HCT116 (cell line): ENCODE data around the gene ONECUT3. TPM values are rescaled to one million over a fixed set of nuclear protein-coding genes. Genes with fewer than 3 reads are reported as not detected.

Experiments used
- ATAC-seq: fragments of 200-7000 bp; cut with Tn5 transposase; 2 replicates; pipeline ENCODE4 v1.9.1; 2020; ENCODE audit warnings: mild to moderate bottlenecking, moderate library complexity
- BruUV-seq: library from RNA; stranded (reverse); fragments of 400-500 nt; replicated peaks from 2 replicates; lab custom pipeline; 2021; lab: Mats Ljungman, UMichigan
- CTCF ChIA-PET: fragments of 300-600 bp; sonication (Branson Sonifier 250); formaldehyde crosslinking; loops from one replicate; lab custom pipeline; 2021; ENCODE audit warnings: antibody characterized with exemption; lab: Charles Lee
- POLR2A ChIA-PET: fragments of 300-600, 350-600 bp; sonication (Branson Sonifier 250); formaldehyde crosslinking; loops from one replicate; lab custom pipeline; 2021; ENCODE audit warnings: antibody characterized with exemption; lab: Charles Lee
- RAD21 ChIA-PET, 2 experiments: fragments of 300-600 bp; sonication (Branson Sonifier 250); formaldehyde crosslinking; loops; one replicate each; lab custom pipeline; 2023; ENCODE audit warnings: low total read pairs in 2 of 2; ENCODE audit not compliant: uncharacterized antibody in 2 of 2, unreplicated experiment in 2 of 2, low non-redundant PET in 1 of 2; lab: Charles Lee
- DNase-seq: peaks from one replicate; pipeline ENCODE4 v3.0.0-alpha.2; 2010; ENCODE audit warnings: low read depth, low spot score
- H2AFZ ChIP-seq: fragments of 200-600 bp; shearing (Covaris generic), sonication (generic); 2 replicates; pipeline ENCODE4 v1.6.1; 2017; ENCODE audit warnings: low read depth, mixed run types, mixed read lengths, antibody characterized with exemption, low read length; ENCODE audit not compliant: poor library complexity, severe bottlenecking
- H3K27ac ChIP-seq: 2 replicates; pipeline ENCODE4 v1.5.1; 2012; ENCODE audit warnings: low read depth, low read length
- H3K27me3 ChIP-seq: fragments of 200-600 bp; sonication (generic); 2 replicates; pipeline ENCODE4 v1.6.1; 2016; ENCODE audit warnings: mixed run types, low read length, mixed read lengths; ENCODE audit not compliant: insufficient read depth
- H3K36me3 ChIP-seq, 2 experiments: fragments of 200-500 bp in 1 of 2; fragments of 200-600 bp in 1 of 2; sonication (Bioruptor generic) in 1 of 2; sonication (generic) in 1 of 2; 2 replicates each; pipeline versions ENCODE4 v1.5.1 to v1.6.1; 2014 to 2016; ENCODE audit warnings: low read length in 2 of 2, inconsistent platforms in 1 of 2, mixed read lengths in 1 of 2, mixed run types in 1 of 2; ENCODE audit not compliant: insufficient read depth in 2 of 2, control insufficient read depth in 1 of 2
- H3K4me1 ChIP-seq, 2 experiments: fragments of 200-600 bp in 1 of 2; sonication (generic) in 1 of 2; 2 replicates each; pipeline versions ENCODE4 v1.5.1 to v1.6.1; 2012 to 2017; ENCODE audit warnings: low read length in 2 of 2, inconsistent platforms in 1 of 2, mild to moderate bottlenecking in 1 of 2, mixed read lengths in 1 of 2, mixed run types in 1 of 2, moderate library complexity in 1 of 2; ENCODE audit not compliant: insufficient read depth in 2 of 2, control insufficient read depth in 1 of 2
- H3K4me2 ChIP-seq: fragments of 200-600 bp; sonication (generic); 2 replicates; pipeline ENCODE4 v1.6.1; 2017; ENCODE audit warnings: mixed run types, low read length, mixed read lengths
- H3K4me3 ChIP-seq, 2 experiments: fragments of 200-600 bp in 1 of 2; sonication (generic) in 1 of 2; replicated peaks in 1 of 2; 2 replicates each; pipeline ENCODE4 v1.5.1; 2011 to 2016; ENCODE audit warnings: low read length in 2 of 2, control low read depth in 1 of 2, low read depth in 1 of 2, mild to moderate bottlenecking in 1 of 2, mixed read lengths in 1 of 2, mixed run types in 1 of 2
- H3K79me2 ChIP-seq: fragments of 200-600 bp; sonication (generic); 2 replicates; pipeline ENCODE4 v1.6.1; 2017; ENCODE audit warnings: mild to moderate bottlenecking, mixed run types, low read length, moderate library complexity, mixed read lengths; ENCODE audit not compliant: insufficient read depth
- H3K9ac ChIP-seq: fragments of 200-600 bp; sonication (generic); 2 replicates; pipeline ENCODE4 v1.6.1; 2016; ENCODE audit warnings: low read length, mixed read lengths
- H3K9me2 ChIP-seq: fragments of 200-600 bp; sonication (generic), shearing (Covaris generic); 2 replicates; pipeline ENCODE4 v1.6.1; 2017; ENCODE audit warnings: mixed run types, mild to moderate bottlenecking, moderate library complexity; ENCODE audit not compliant: insufficient read depth
- H3K9me3 ChIP-seq, 2 experiments: fragments of 200-500 bp in 1 of 2; fragments of 200-600 bp in 1 of 2; sonication (Bioruptor generic) in 1 of 2; sonication (generic) in 1 of 2; 2 replicates each; pipeline ENCODE4 v1.6.1; 2014 to 2017; ENCODE audit warnings: low read length in 2 of 2, mixed read lengths in 2 of 2, inconsistent platforms in 1 of 2, low read depth in 1 of 2, mild to moderate bottlenecking in 1 of 2, mixed run types in 1 of 2, moderate library complexity in 1 of 2; ENCODE audit not compliant: control insufficient read depth in 1 of 2, insufficient read depth in 1 of 2
- H4K20me1 ChIP-seq: fragments of 200-600 bp; sonication (generic), shearing (Covaris generic); 2 replicates; pipeline ENCODE4 v1.6.1; 2017; ENCODE audit warnings: mixed run types, mild to moderate bottlenecking, moderate library complexity; ENCODE audit not compliant: insufficient read depth
- CBX3 ChIP-seq: IDR thresholded peaks from 2 replicates; pipeline ENCODE4 v1.6.1; 2012; ENCODE audit warnings: low read depth
- CEBPB ChIP-seq: IDR thresholded peaks from 2 replicates; pipeline ENCODE4 v1.6.1; 2012; ENCODE audit warnings: low read depth
- CTCF ChIP-seq, 3 experiments: fragments of 200-600 bp in 1 of 3; sonication (generic) in 1 of 3; IDR thresholded peaks in 2 of 3; conservative IDR thresholded peaks in 1 of 3; 2 replicates each; pipeline ENCODE4 v1.5.1; 2012 to 2017; ENCODE audit warnings: low read depth in 2 of 3, low read length in 2 of 3, antibody characterized with exemption in 1 of 3, borderline replicate concordance in 1 of 3, control low read depth in 1 of 3, mild to moderate bottlenecking in 1 of 3, mixed read lengths in 1 of 3, mixed run types in 1 of 3, moderate library complexity in 1 of 3; ENCODE audit not compliant: insufficient read depth in 1 of 3
- EGR1 ChIP-seq: IDR thresholded peaks from 2 replicates; pipeline ENCODE4 v1.6.1; 2012; ENCODE audit warnings: low read depth
- JUND ChIP-seq: IDR thresholded peaks from 2 replicates; pipeline ENCODE4 v1.6.1; 2012
- MAX ChIP-seq: IDR thresholded peaks from 2 replicates; pipeline ENCODE4 v1.6.1; 2012
- POLR2AphosphoS5 ChIP-seq: IDR thresholded peaks from 2 replicates; pipeline ENCODE4 v1.6.1; 2011; ENCODE audit warnings: mild to moderate bottlenecking, low read depth, low read length, moderate library complexity
- REST ChIP-seq: IDR thresholded peaks from 2 replicates; pipeline ENCODE4 v1.6.1; 2012; ENCODE audit warnings: low read depth
- ZFX ChIP-seq: fragments of 450-650 bp; IDR thresholded peaks from 2 replicates; pipeline ENCODE4 v1.6.1; 2017
- intact Hi-C: fragments of 100-400 bp; cut with micrococcal nuclease; formaldehyde crosslinking; loops from 2 replicates; pipeline ENCODE4 v1.10.0; 2022
- total RNA-seq: library from RNA; stranded (reverse); gene quantifications from one replicate; pipeline ENCODE4 v1.2.1, GENCODE V29; 2021; ENCODE audit not compliant: unreplicated experiment

Gene ONECUT3
- total RNA-seq, 1 experiment from 2014 or later, result 22.1 TPM

GRCh38 chr19:1758959-1759903, 5.9 kb downstream of the ONECUT3 start:
- CTCF ChIA-PET, result no interaction called here
- no peaks in the 10 kb centered on the region for H3K27me3 ChIP-seq
- H3K4me3 ChIP-seq, result no peak overlapping the region
- H3K9me3 ChIP-seq, result no peaks in the 10 kb centered on the region
- POLR2A ChIA-PET, result interaction anchor here (0.9 kb wide), 1 partner anchor 12 kb away, joined by 3 read pairs; no protein-coding TSS in a partner anchor
- peaks cover 4% of the 10 kb centered on the region; the same call in 1 of the 2 replicates for H4K20me1 ChIP-seq
- no peak overlapping the region for H3K27ac ChIP-seq
- no peaks in the 10 kb centered on the region for H3K9me2 ChIP-seq
- intact Hi-C loops, result no loop called here
- H3K4me1 ChIP-seq, result peaks cover 0 to 30% of the 10 kb centered on the region in 2 experiments; a peak in 1 of 4 replicates
- H2AFZ ChIP-seq, result no peak overlapping the region
- H3K36me3 ChIP-seq, result peaks cover 2 to 6% of the 10 kb centered on the region in 2 experiments; a peak in 1 of 4 replicates
- no peak for ATAC-seq
- no peak overlapping the region for H3K4me2 ChIP-seq
- H3K9ac ChIP-seq, result no peak overlapping the region
- no TSS peak for BruUV-seq
- no peak for TF ChIP-seq CTCF (IDR thresholded peaks at IDR 0.05 in 2 of 3, conservative IDR thresholded peaks at IDR 0.05 in 1 of 3; ENCODE audit: borderline replicate concordance in 1 of 3, insufficient read depth in 1 of 3, low read depth in 2 of 3, low read length in 2 of 3)
- no peak for TF ChIP-seq POLR2AphosphoS5
- TF ChIP-seq MAX, result no peak
- TF ChIP-seq REST, result no peak
- no peak for TF ChIP-seq EGR1
- TF ChIP-seq CEBPB, result no peak
- no peak for TF ChIP-seq CBX3
- TF ChIP-seq JUND, result no peak
- TF ChIP-seq ZFX, result no peak
- H3K79me2 ChIP-seq, result peaks cover 91% of the 10 kb centered on the region
- RAD21 ChIA-PET, result interaction anchor here in 1 of 2 experiments (0.5 kb wide), 1 partner anchor 12 kb away, joined by 3 read pairs; no protein-coding TSS in a partner anchor
- DNase-seq, result no peak
